GM18907 (cell line): ENCODE results near the gene SH2D1B.
"Not testable (repeated sequence)": the region's sequence is repeated elsewhere in the genome, so short reads cannot be mapped to it uniquely, and the experiment has no call there.

Source experiments
- ATAC-seq: cut with Tn5 transposase; IDR thresholded peaks from one replicate; pipeline ENCODE4 v1.9.1; 2021; ENCODE audit warnings: mild to moderate bottlenecking, moderate library complexity; ENCODE audit not compliant: unreplicated experiment

The SH2D1B gene

GRCh38 chr1:162412002-162412401, at the start of gene SH2D1B:
TSS of gene SH2D1B (minus strand) at chr1:162412136. CDS start at chr1:162412016, 120 bp downstream.
- no peak for ATAC-seq

GRCh38 chr1:162458236-162458635, 46.3 kb upstream of the SH2D1B start:
- ATAC-seq, result no peak

GRCh38 chr1:162456323-162456722, 44.4 kb upstream of the SH2D1B start:
- no peak for ATAC-seq

- not testable (repeated sequence) for ATAC-seq
These were observed 42.4 kb upstream of the SH2D1B start for GRCh38 chr1:162454361-162454760.

- no peak for ATAC-seq
These were observed 35.0 kb upstream of the SH2D1B start for GRCh38 chr1:162446946-162447345.

GRCh38 chr1:162444903-162445302, 33.0 kb upstream of the SH2D1B start:
- ATAC-seq, result no peak

- ATAC-seq, result not testable (repeated sequence)
These were observed 21.2 kb upstream of the SH2D1B start for GRCh38 chr1:162432977-162433713.

- ATAC-seq, result no peak
These were observed 18.6 kb upstream of the SH2D1B start for GRCh38 chr1:162430583-162430982.

- ATAC-seq, result no peak
These were observed 10.9 kb upstream of the SH2D1B start for GRCh38 chr1:162422662-162423375.

GRCh38 chr1:162421258-162422164, 9.6 kb upstream of the SH2D1B start:
- no peak for ATAC-seq

- ATAC-seq, result no peak
These were observed 8.2 kb upstream of the SH2D1B start for GRCh38 chr1:162420120-162420519.

GRCh38 chr1:162419450-162419931, 7.6 kb upstream of the SH2D1B start:
- ATAC-seq, result not testable (repeated sequence)

- ATAC-seq, result not testable (repeated sequence)
These were observed 6.6 kb upstream of the SH2D1B start for GRCh38 chr1:162418584-162418983.

GRCh38 chr1:162417650-162418049, 5.7 kb upstream of the SH2D1B start:
- ATAC-seq, result no peak

- no peak for ATAC-seq
These were observed 5.0 kb upstream of the SH2D1B start for GRCh38 chr1:162416909-162417308.

- ATAC-seq, result no peak
These were observed 4.3 kb upstream of the SH2D1B start for GRCh38 chr1:162416215-162416614.

GRCh38 chr1:162407539-162407938, 4.4 kb downstream of the SH2D1B start:
- ATAC-seq, result no peak

GRCh38 chr1:162406811-162407210, 5.1 kb downstream of the SH2D1B start:
- no peak for ATAC-seq

GRCh38 chr1:162405800-162406199, 6.1 kb downstream of the SH2D1B start:
- no peak for ATAC-seq

GRCh38 chr1:162404550-162405160, 7.3 kb downstream of the SH2D1B start:
- ATAC-seq, result no peak
